PC-9 (cell line): ENCODE measurements around the gene RREB1.

Experiments
- EZH2 ChIP-seq: fragments of 200-600 bp; sonication (generic); IDR thresholded peaks from 2 replicates; pipeline ENCODE4 v1.8.0; 2017; ENCODE audit warnings: antibody characterized with exemption, low read depth
- TF ChIP-seq, protein P1 (sequence below): fragments of 200-600 bp; sonication (generic); conservative IDR thresholded peaks from 2 replicates; pipeline ENCODE4 v1.6.1; 2017; ENCODE audit warnings: mixed run types, antibody characterized with exemption, mild to moderate bottlenecking, moderate library complexity

DNA sequence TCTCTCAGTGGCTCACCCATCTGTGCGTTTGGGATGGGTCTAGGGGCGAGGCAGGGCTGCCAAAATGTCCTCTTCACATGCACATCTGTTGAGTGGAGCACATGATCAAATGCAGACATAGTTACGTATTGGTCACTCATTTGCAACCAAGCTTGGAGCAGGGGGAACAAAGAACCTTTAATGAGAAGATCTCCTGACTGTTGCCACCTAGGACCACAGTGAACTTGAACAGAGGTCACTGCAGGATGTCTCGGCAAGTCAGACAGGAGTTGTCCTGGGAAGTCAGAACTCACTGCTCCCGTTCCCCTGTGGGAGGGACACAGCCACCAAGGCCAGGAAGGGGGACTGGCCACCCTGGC is 131.8 kb downstream of the RREB1 start:
- TF ChIP-seq, protein P1, sequence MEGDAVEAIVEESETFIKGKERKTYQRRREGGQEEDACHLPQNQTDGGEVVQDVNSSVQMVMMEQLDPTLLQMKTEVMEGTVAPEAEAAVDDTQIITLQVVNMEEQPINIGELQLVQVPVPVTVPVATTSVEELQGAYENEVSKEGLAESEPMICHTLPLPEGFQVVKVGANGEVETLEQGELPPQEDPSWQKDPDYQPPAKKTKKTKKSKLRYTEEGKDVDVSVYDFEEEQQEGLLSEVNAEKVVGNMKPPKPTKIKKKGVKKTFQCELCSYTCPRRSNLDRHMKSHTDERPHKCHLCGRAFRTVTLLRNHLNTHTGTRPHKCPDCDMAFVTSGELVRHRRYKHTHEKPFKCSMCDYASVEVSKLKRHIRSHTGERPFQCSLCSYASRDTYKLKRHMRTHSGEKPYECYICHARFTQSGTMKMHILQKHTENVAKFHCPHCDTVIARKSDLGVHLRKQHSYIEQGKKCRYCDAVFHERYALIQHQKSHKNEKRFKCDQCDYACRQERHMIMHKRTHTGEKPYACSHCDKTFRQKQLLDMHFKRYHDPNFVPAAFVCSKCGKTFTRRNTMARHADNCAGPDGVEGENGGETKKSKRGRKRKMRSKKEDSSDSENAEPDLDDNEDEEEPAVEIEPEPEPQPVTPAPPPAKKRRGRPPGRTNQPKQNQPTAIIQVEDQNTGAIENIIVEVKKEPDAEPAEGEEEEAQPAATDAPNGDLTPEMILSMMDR: no peak
- TF ChIP-seq EZH2: no peak
